ENCODE data around the gene TCF4.

Gene TCF4

DNA sequence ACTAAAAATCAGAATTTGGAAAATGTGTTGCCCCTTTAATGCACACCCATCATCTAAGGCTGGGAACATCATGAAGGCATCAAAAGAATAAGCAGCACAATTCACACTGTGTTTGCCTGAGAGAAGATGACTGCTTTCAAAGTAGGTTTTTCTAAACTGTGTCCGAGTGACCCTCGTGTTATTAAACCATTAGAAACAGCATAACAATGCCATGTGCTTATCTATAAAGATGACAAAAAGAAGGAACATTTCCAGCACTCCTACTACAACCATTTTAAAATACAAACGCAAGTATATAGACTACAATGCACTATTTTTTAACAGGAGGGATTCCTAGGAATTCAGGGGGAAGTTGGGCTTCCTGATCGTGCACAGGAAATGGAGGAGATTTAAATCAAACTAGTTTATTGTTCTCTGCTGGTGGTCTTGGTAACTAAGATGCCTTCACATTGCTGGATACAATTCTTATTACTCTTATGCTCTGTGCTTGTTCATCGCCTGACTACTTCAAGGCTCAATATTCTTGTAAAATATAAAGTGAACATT is 322.8 kb downstream of the TCF4 start:
- DNase-seq (ENCODE audit: low read depth) = no peak
- H3K4me3 ChIP-seq (ENCODE audit: low read depth, low read length) = no peak overlapping the region
- TF ChIP-seq, protein P1, sequence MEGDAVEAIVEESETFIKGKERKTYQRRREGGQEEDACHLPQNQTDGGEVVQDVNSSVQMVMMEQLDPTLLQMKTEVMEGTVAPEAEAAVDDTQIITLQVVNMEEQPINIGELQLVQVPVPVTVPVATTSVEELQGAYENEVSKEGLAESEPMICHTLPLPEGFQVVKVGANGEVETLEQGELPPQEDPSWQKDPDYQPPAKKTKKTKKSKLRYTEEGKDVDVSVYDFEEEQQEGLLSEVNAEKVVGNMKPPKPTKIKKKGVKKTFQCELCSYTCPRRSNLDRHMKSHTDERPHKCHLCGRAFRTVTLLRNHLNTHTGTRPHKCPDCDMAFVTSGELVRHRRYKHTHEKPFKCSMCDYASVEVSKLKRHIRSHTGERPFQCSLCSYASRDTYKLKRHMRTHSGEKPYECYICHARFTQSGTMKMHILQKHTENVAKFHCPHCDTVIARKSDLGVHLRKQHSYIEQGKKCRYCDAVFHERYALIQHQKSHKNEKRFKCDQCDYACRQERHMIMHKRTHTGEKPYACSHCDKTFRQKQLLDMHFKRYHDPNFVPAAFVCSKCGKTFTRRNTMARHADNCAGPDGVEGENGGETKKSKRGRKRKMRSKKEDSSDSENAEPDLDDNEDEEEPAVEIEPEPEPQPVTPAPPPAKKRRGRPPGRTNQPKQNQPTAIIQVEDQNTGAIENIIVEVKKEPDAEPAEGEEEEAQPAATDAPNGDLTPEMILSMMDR (IDR thresholded peaks at IDR 0.05; ENCODE audit: control insufficient read depth, extremely low read depth, insufficient read depth) = no peak

DNA sequence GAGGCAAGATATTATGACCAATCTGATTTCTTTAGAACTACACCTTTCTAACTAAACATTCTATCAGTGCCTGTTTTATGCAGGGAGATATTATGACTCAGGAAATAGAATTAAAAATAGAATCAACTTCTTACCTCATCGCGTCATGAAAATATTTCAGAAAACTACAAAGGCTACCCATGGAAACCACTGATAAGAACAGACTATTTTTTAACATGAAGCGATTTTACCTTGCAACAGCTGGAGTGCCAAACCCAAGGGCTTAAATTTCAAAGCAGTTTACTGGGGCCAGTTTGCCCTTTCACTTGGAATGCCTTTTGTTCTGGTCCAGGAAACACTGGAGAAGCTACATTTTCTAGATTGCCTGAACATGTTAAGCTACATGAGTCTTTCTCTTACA is 323.9 kb downstream of the TCF4 start:
- no peak overlapping the region for H3K4me3 ChIP-seq (ENCODE audit: low read depth, low read length)
- TF ChIP-seq, protein P1 (IDR thresholded peaks at IDR 0.05; ENCODE audit: control insufficient read depth, extremely low read depth, insufficient read depth) = no peak
- DNase-seq (ENCODE audit: low read depth) = no peak

- DNase-seq (ENCODE audit: low read depth) = no peak
- H3K4me3 ChIP-seq (ENCODE audit: low read depth, low read length) = no peak overlapping the region
- TF ChIP-seq, protein P1 (IDR thresholded peaks at IDR 0.05; ENCODE audit: control insufficient read depth, extremely low read depth, insufficient read depth) = no peak
Measured at GRCh38 chr18:55262021-55262560, 325.9 kb downstream of the TCF4 start.

DNA sequence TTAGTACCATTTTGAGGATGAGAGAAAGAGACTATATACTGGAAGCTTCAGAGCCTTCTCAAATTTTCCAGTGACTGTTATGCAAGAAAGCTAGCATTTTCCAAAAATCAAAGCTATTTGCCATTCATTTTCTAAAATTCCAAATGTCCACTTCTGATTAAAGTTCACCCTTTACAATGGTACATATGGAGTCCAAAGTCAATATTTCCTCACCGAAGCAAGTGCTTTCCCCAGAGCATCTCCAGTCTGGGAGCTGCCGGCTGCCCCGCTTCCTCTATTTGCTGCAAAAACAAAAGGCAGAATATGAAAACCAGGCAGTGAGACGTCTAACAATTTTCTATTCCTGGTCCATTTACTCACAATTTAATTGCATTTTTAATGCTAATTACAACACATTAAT is 326.7 kb downstream of the TCF4 start:
- DNase-seq (ENCODE audit: low read depth) = no peak
- no peak overlapping the region for H3K4me3 ChIP-seq (ENCODE audit: low read depth, low read length)
- TF ChIP-seq, protein P1 (IDR thresholded peaks at IDR 0.05; ENCODE audit: control insufficient read depth, extremely low read depth, insufficient read depth) = no peak

GRCh38 chr18:55258088-55258487 is 329.9 kb downstream of the TCF4 start:
- no peak for DNase-seq (ENCODE audit: low read depth)
- TF ChIP-seq, protein P1 (IDR thresholded peaks at IDR 0.05; ENCODE audit: control insufficient read depth, extremely low read depth, insufficient read depth) = no peak
- H3K4me3 ChIP-seq (ENCODE audit: low read depth, low read length) = no peak overlapping the region

DNA sequence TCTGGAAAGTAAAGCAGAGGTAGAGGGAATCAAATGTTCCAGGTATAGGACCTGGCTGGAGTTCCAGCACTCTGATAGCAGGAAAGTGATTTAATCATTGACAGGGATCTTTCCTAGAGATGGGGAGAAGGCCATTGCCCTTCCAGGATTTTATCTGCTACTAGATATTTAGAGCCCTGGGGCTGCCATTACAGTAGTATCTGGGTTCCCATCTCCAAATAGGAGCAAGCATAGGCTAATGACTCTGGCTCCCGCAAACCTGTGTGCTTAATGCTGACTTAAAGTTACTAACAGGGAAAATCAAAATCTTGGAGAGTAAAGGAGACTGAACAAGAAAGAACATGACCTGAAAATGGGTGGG is 331.1 kb downstream of the TCF4 start:
- DNase-seq (ENCODE audit: low read depth) = no peak
- H3K4me3 ChIP-seq (ENCODE audit: low read depth, low read length) = no peak overlapping the region
- TF ChIP-seq, protein P1 (IDR thresholded peaks at IDR 0.05; ENCODE audit: control insufficient read depth, extremely low read depth, insufficient read depth) = no peak
